HG03432 (cell line): ENCODE data around the gene OSCP1.
"Not testable (repeated sequence)": the region's sequence is repeated elsewhere in the genome, so short reads cannot be mapped to it uniquely, and the experiment has no call there.

Experiments
- ATAC-seq: cut with Tn5 transposase; IDR thresholded peaks from one replicate; pipeline ENCODE4 v1.9.1; 2021; ENCODE audit warnings: mild to moderate bottlenecking, moderate library complexity; ENCODE audit not compliant: unreplicated experiment

OSCP1 gene

DNA sequence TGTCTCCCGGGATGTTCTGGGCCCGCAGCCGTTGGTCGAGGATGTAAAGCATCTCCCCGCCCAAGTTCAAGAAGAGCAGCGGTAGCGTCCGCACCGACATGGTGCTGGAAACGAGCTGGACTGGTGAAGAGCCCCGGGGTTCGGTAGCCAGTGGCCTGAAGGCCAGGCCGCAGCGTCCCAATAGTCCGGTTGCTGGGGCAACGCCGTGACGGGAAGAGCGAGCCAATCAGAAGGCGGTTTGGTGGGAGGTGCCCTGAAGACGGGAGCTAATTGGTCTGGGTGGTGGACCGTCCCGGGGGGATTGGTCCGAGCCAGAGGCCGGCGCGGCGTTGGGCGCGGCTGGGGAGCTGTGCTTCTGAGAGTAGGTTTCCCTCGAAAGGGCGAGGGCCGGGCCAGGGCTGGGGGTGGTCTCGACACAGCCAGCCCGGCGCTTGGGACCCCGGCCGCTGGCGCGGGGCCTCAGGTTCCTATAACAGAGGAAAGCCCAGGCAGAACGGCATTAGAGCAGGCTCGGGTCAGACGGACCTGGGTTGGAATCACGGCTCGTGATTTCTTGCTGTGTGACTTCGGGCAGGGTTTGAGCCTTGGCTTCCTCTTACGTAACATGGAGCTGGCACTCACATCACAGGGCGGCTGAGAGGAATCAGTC lies at the start of gene OSCP1:
TSS of gene OSCP1 (minus strand) at position 182 of the 649 bp plus-strand sequence. CDS start at position 100, 82 bp downstream.
- ATAC-seq: peak; percentile 98

DNA sequence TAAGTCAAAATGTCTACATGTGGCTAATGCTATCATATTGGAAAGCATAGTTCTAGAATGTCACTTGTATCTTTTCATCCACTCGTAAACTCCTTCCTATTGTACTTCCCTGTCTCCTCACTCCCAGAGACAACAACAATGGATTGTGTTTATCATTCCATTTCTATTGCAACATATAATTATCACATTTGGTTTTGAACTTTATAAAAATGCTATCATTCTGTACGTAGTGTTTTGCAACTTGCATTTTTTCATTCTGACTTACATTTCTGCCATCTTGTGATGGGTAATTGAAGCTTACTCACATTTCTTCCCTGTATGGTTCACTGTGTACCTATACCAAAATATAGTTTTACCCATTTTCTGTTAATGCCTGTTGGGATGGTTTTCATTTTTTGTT lies 47.0 kb upstream of the OSCP1 start:
- no peak for ATAC-seq

DNA sequence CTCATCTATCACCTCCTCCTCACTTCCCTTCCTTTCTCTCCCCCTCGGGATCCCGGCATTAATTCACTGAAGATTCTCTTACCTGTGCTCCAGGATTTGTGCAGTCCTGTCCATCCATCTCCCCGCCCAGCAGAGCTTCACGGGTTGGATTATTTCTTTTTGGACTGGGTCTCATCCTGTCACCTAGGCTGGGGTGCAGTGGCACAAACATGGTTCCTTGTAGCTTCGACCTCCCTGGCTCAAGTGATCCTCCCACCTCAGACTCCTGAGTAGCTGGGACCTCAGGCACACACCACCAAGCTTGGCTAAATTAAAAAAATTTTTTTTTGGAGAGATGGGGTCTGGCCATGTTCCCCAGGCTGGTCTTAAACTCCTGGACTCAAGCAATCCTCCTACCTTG lies 44.7 kb upstream of the OSCP1 start:
- ATAC-seq: no peak

- no peak for ATAC-seq
These were observed 43.3 kb upstream of the OSCP1 start for GRCh38 chr1:36493524-36493923.

- ATAC-seq: no peak
These were observed 42.2 kb upstream of the OSCP1 start for GRCh38 chr1:36492491-36492890.

DNA sequence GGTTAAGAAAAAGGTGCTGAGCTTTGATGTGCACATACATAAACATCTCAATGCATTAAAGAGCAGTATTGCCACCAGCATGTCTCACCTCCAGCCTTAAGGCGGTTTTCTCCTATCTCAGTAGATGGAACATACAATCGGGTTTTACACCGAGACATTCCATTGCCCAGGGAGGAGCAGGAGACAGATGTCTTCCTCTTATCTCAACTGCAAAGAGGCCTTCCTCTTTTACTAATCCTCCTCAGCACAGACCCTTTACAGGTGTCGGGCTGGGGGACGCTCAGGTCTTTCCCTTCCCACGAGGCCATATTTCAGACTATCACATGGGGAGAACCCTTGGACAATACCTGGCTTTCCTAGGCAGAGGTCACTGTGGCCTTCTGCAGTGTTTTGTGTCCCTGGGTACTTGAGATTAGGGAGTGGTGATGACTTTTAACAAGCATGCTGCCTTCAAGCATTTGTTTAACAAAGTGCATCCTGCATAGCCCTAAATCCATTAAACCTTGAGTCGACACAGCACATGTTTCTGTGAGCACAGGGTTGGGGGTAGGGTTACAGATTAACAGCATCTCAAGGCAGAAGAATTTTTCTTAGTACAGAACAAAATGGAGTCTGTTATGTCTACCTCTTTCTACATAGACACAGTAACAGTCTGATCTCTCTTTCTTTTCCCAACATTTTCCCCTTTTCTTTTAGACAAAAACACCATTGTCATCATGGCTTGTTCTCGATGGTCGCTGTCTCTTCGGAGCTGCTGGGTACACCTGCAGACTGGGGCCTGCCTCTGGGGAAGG lies 39.2 kb upstream of the OSCP1 start:
- not testable (repeated sequence) for ATAC-seq

- no peak for ATAC-seq
These were observed 37.7 kb upstream of the OSCP1 start for GRCh38 chr1:36487906-36488305.

- not testable (repeated sequence) for ATAC-seq
These were observed 37.1 kb upstream of the OSCP1 start for GRCh38 chr1:36487336-36487725.

GRCh38 chr1:36486439-36487335 lies 36.4 kb upstream of the OSCP1 start:
- ATAC-seq: no peak

- no peak for ATAC-seq
These were observed 35.8 kb upstream of the OSCP1 start for GRCh38 chr1:36486093-36486438.

GRCh38 chr1:36484099-36484498 lies 33.8 kb upstream of the OSCP1 start:
- ATAC-seq: no peak

- ATAC-seq: no peak
These were observed 32.6 kb upstream of the OSCP1 start, which contains the start of gene CSF3R for GRCh38 chr1:36482724-36483388. Gene CSF3R (minus strand): TSS chr1:36482913. CDS start chr1:36479496, 3,417 bp downstream.

GRCh38 chr1:36481771-36482723 lies 31.8 kb upstream of the OSCP1 start:
- ATAC-seq: no peak

DNA sequence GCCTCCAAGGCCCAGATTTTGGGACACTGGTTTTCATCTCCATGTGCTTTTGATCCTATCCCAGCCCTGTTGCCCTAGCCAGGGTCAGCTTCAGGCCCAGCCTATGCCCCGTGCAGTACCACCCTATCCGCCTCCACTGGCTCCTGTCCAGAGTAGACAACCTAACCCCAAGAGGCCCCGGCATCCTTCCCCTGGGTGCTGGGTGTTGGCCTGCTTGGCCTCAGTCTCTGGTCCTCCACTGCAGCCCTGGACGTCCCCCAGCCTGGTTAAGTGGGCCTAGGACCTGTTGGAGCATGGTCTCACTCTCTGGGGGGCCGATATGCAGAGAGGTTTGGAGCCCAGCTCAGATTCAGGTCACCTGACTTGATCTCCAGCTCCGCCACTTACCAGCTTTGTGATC lies 30.8 kb upstream of the OSCP1 start:
- no peak for ATAC-seq

DNA sequence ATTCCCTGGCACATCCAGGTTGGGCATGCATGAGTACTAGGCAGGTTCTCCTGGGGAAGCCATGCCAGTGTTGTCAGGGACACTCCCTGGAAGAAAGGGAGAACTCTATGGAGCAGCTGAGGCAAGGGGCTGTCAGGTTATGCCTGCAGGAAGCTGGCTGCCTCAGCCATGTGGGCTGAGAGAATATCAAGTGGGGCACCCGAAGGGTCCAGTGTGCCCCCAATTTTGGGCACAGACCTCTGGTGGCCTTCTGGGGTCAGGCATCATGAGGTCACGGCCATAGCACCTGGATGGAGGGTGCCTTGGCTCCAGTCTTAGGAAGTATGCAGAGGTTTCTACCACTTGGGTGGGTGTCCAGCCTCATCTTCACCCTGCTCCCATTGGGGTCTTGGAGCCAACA lies 29.9 kb upstream of the OSCP1 start:
- ATAC-seq: no peak

DNA sequence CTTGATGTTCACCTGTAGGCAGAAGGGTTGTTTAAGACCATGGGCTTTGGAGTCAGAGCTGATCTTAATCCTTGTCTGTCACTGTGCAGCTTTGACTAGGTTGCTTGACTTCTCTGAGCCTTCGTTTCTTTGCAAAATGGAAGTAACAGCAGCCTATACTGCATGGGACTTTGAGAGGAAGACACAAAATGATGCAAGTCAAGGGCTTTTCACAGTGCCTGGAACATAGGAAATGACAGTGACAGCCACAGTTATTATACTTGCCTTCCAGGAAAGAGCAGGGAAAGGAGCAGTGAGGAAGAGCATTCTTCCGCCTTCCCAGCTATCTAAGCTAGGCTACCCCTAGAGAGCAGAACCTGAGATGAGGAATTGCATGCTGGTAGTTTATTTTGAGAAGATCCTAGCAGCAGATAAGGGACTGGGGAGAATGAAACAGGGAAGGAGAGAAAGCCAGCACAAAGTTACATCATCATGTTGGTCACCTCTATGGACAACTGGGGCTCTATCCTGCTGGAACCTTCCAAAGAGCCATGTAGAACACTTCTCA lies 29.3 kb upstream of the OSCP1 start:
- ATAC-seq: no peak

- ATAC-seq: not testable (repeated sequence)
These were observed 27.4 kb upstream of the OSCP1 start for GRCh38 chr1:36477615-36478014.

- no peak for ATAC-seq
These were observed 26.7 kb upstream of the OSCP1 start for GRCh38 chr1:36476945-36477344.

- no peak for ATAC-seq
These were observed 25.8 kb upstream of the OSCP1 start for GRCh38 chr1:36475910-36476604.
